Measurements from ENCODE around the gene PTCHD1.

DNA sequence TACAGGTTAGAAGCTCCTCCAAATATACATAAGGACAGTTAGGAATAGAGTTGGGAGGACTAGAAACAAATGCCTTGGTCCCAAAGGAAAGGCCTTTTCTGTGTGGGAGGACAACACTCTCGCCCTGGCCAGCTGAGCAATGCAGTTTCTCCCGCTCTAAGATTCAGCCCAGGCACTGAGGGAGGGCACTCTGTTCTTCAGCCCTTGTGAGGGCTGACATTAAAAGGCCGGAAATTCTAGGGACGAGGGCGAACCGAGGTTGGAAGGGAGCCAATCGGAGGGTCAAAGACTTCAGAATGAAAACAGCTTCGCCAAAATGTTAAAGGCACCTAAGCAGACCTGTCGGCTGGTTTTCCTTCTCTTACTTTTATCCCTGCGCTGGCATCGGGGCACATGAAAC lies 2.9 kb upstream of the PTCHD1 start:
- TF ChIP-seq ZNF274 (IDR thresholded peaks at IDR 0.05; ENCODE audit: low read depth, low read length) (no peak), SUZ12 (IDR thresholded peaks at IDR 0.05; ENCODE audit: extremely low read depth, insufficient read depth, insufficient read length) (no peak), YY1 (IDR thresholded peaks at IDR 0.05; ENCODE audit: insufficient read depth, insufficient read length) (no peak)
